IMR-90 (cell line): ENCODE data around the gene SET. TPM values are rescaled to one million over a fixed set of nuclear protein-coding genes. Genes with fewer than 3 reads are reported as not detected.
A peak's percentile ranks its signal among the peaks of the same experiment; 100 is the strongest.

Source experiments
- ATAC-seq: fragments of 200-7000 bp; cut with Tn5 transposase; 2 replicates; pipeline ENCODE4 v1.9.1; 2020; ENCODE audit warnings: low read depth, mild to moderate bottlenecking, moderate library complexity
- Bru-seq: library from RNA; stranded (reverse); fragments of 400-500 nt; gene quantifications from one replicate; lab custom pipeline; 2021; lab: Mats Ljungman, UMichigan
- BruChase-seq, 2 experiments: library from RNA; stranded (reverse); fragments of 400-500 nt; gene quantifications; one replicate each; lab custom pipeline; 2021; lab: Mats Ljungman, UMichigan
- BruUV-seq: library from RNA; stranded (reverse); fragments of 400-500 nt; replicated peaks from 2 replicates; lab custom pipeline; 2021; lab: Mats Ljungman, UMichigan
- CTCF ChIA-PET: fragments of 300-600 bp; formaldehyde crosslinking; extraction: SDS; loops from one replicate; lab custom pipeline; 2021; ENCODE audit warnings: antibody characterized with exemption; lab: Yijun Ruan, JAX
- POLR2A ChIA-PET: fragments of 300-600 bp; sonication (Branson Sonifier 250); formaldehyde crosslinking; loops from one replicate; lab custom pipeline; 2022; ENCODE audit warnings: antibody characterized with exemption; ENCODE audit not compliant: unreplicated experiment; lab: Charles Lee
- DNase-seq: peaks from one replicate; pipeline ENCODE4 v3.0.0; 2013
- H2AFZ ChIP-seq: replicated peaks from 2 replicates; pipeline ENCODE3; 2013; ENCODE audit warnings: low read length, mild to moderate bottlenecking; ENCODE audit not compliant: poor library complexity
- H2AK5ac ChIP-seq: 2 replicates; pipeline ENCODE4 v1.6.1; 2013; ENCODE audit warnings: low read depth, low read length, inconsistent platforms
- H2AK9ac ChIP-seq: replicated peaks from 2 replicates; pipeline ENCODE3; 2013; ENCODE audit warnings: mild to moderate bottlenecking, low read depth, low read length, moderate library complexity; ENCODE audit not compliant: poor library complexity
- H2BK120ac ChIP-seq: 2 replicates; pipeline ENCODE4 v1.6.1; 2013; ENCODE audit warnings: low read depth, low read length, inconsistent platforms
- H2BK15ac ChIP-seq: 3 replicates; pipeline ENCODE4 v1.6.1; 2013; ENCODE audit warnings: low read depth, low read length, inconsistent platforms
- H2BK20ac ChIP-seq: 2 replicates; pipeline ENCODE4 v1.6.1; 2013; ENCODE audit warnings: low read depth, mild to moderate bottlenecking, inconsistent platforms, low read length, moderate library complexity
- H2BK5ac ChIP-seq: 2 replicates; pipeline ENCODE4 v1.6.1; 2013; ENCODE audit warnings: mild to moderate bottlenecking, low read depth, low read length, inconsistent platforms; ENCODE audit not compliant: poor library complexity, severe bottlenecking
- H3K14ac ChIP-seq: replicated peaks from 2 replicates; pipeline ENCODE4 v1.6.1; 2013; ENCODE audit warnings: low read depth, low read length, inconsistent platforms
- H3K18ac ChIP-seq: 2 replicates; pipeline ENCODE4 v1.6.1; 2013; ENCODE audit warnings: low read depth, low read length, control low read depth
- H3K23ac ChIP-seq: 2 replicates; pipeline ENCODE4 v1.6.1; 2013; ENCODE audit warnings: low read depth, low read length, inconsistent platforms
- H3K27ac ChIP-seq: 2 replicates; pipeline ENCODE4 v1.5.1; 2013; ENCODE audit warnings: mild to moderate bottlenecking, control low read depth, low read length; ENCODE audit not compliant: insufficient read depth
- H3K27me3 ChIP-seq: 2 replicates; pipeline ENCODE4 v1.6.1; 2013; ENCODE audit warnings: low read length; ENCODE audit not compliant: control insufficient read depth, insufficient read depth
- H3K36me3 ChIP-seq: 2 replicates; pipeline ENCODE4 v1.6.1; 2013; ENCODE audit warnings: low read length, mixed read lengths; ENCODE audit not compliant: control insufficient read depth, insufficient read depth
- H3K4ac ChIP-seq: 2 replicates; pipeline ENCODE4 v1.6.1; 2013; ENCODE audit warnings: low read depth, low read length, inconsistent platforms
- H3K4me1 ChIP-seq: 2 replicates; pipeline ENCODE4 v1.6.1; 2013; ENCODE audit warnings: low read length, mixed read lengths; ENCODE audit not compliant: control insufficient read depth, insufficient read depth
- H3K4me2 ChIP-seq: 2 replicates; pipeline ENCODE4 v1.6.1; 2013; ENCODE audit warnings: low read depth, mild to moderate bottlenecking, control low read depth, low read length, moderate library complexity
- H3K4me3 ChIP-seq: 2 replicates; pipeline ENCODE4 v1.5.1; 2013; ENCODE audit warnings: low read depth, mild to moderate bottlenecking, control low read depth, low read length, moderate library complexity; ENCODE audit not compliant: insufficient read depth
- H3K56ac ChIP-seq: 2 replicates; pipeline ENCODE4 v1.6.1; 2013; ENCODE audit warnings: low read length, inconsistent platforms; ENCODE audit not compliant: insufficient read depth; ENCODE audit errors: extremely low read depth
- H3K79me1 ChIP-seq, 2 experiments: 2 replicates each; pipeline ENCODE4 v1.6.1; 2013; ENCODE audit warnings: low read length in 2 of 2, inconsistent platforms in 1 of 2, low read depth in 1 of 2
- H3K9ac ChIP-seq: 2 replicates; pipeline ENCODE4 v1.6.1; 2013; ENCODE audit warnings: low read depth, low read length, control low read depth
- H3K9me1 ChIP-seq: 2 replicates; pipeline ENCODE4 v1.6.1; 2013; ENCODE audit warnings: low read length, inconsistent platforms; ENCODE audit not compliant: insufficient read depth
- H3K9me3 ChIP-seq: 2 replicates; pipeline ENCODE4 v1.6.1; 2013; ENCODE audit warnings: low read length; ENCODE audit not compliant: control insufficient read depth, insufficient read depth
- H4K20me1 ChIP-seq: 2 replicates; pipeline ENCODE4 v1.6.1; 2013; ENCODE audit warnings: low read length, inconsistent platforms; ENCODE audit not compliant: insufficient read depth
- H4K5ac ChIP-seq: 2 replicates; pipeline ENCODE4 v1.6.1; 2013; ENCODE audit warnings: mild to moderate bottlenecking, low read depth, low read length, control low read depth
- H4K8ac ChIP-seq, 2 experiments: 2 replicates each; pipeline ENCODE4 v1.6.1; 2013; ENCODE audit warnings: low read depth in 2 of 2, low read length in 2 of 2, control low read depth in 1 of 2, inconsistent platforms in 1 of 2
- H4K91ac ChIP-seq: 2 replicates; pipeline ENCODE4 v1.6.1; 2013; ENCODE audit warnings: low read depth, low read length, inconsistent platforms; ENCODE audit not compliant: insufficient read depth
- CEBPB ChIP-seq: IDR thresholded peaks from 2 replicates; pipeline ENCODE4 v1.6.1; 2012; ENCODE audit warnings: low read depth, low read length, improper control_type of control experiment
- MAFK ChIP-seq: IDR thresholded peaks from 2 replicates; pipeline ENCODE4 v1.6.1; 2012; ENCODE audit warnings: low read depth, low read length, improper control_type of control experiment
- MAZ ChIP-seq: IDR thresholded peaks from 2 replicates; pipeline ENCODE4 v1.6.1; 2012; ENCODE audit warnings: low read depth, mild to moderate bottlenecking, low read length, improper control_type of control experiment, moderate library complexity, borderline replicate concordance
- SMC3 ChIP-seq: fragments of 150-350 bp; IDR thresholded peaks from 2 replicates; pipeline ENCODE4 v1.6.1; 2016; ENCODE audit warnings: low read depth, mild to moderate bottlenecking, antibody characterized with exemption, low read length, moderate library complexity
- WGBS, 2 experiments: methylation state at CpG; one replicate each; pipeline versions ENCODE4 v1.1.5 to v1.1.7; 2013; ENCODE audit warnings: missing lambda C conversion rate in 2 of 2; ENCODE audit not compliant: insufficient read length in 1 of 2; ENCODE audit errors: extremely low coverage in 2 of 2; 5-methylcytosine and 5-hydroxymethylcytosine counted together
- dilution Hi-C: fragments of 300-500 bp; cut with HindIII; formaldehyde crosslinking; loops from one replicate; pipeline ENCODE4 v1.14.3; 2018; ENCODE audit warnings: low sequenced_read_pairs; ENCODE audit not compliant: unreplicated experiment
- in situ Hi-C: fragments of 300-500 bp; cut with MboI; formaldehyde crosslinking; loops from 3 replicates; pipeline ENCODE4 v1.14.3; 2019; ENCODE audit warnings: low sequenced_read_pairs, inconsistent platforms, mixed read lengths
- intact Hi-C: fragments of 100-400 bp; cut with micrococcal nuclease; formaldehyde crosslinking; loops from 2 replicates; pipeline ENCODE4 v1.10.0; 2022
- long read RNA-seq: library from polyadenylated mRNA; unstranded; transcript quantifications from one replicate; pipeline ENCODE4 v2.0.0, GENCODE V29; 2021; ENCODE audit not compliant: unreplicated experiment
- polyA plus RNA-seq, 3 experiments: library from polyadenylated mRNA; depleted of rRNA; stranded (reverse); fragments of >200 nt; gene quantifications; 2 replicates each; pipeline ENCODE4 v1.2.3, GENCODE V29; 2012; ENCODE audit warnings: low replicate concordance in 1 of 3
- total RNA-seq: library from RNA; depleted of rRNA; stranded (reverse); fragments of >200 nt; gene quantifications from 2 replicates; pipeline ENCODE4 v1.2.3, GENCODE V29; 2012; rRNA removed
- TF ChIP-seq, protein P1 (sequence below): fragments of 150-350 bp; IDR thresholded peaks from 2 replicates; pipeline ENCODE4 v1.6.1; 2017; ENCODE audit warnings: mild to moderate bottlenecking, antibody characterized with exemption, low read length, low read depth

The SET gene, protein sequence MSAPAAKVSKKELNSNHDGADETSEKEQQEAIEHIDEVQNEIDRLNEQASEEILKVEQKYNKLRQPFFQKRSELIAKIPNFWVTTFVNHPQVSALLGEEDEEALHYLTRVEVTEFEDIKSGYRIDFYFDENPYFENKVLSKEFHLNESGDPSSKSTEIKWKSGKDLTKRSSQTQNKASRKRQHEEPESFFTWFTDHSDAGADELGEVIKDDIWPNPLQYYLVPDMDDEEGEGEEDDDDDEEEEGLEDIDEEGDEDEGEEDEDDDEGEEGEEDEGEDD
- total RNA-seq: 182 and 587 TPM in 2 replicates
- 80.2 and 104 TPM in 2 replicates for polyA plus RNA-seq (2012; rRNA removed)
- 13.7 and 17.9 TPM in 2 replicates for polyA plus RNA-seq (2012; cell fraction: cytosol; rRNA removed)
- 21.2 and 52.6 TPM in 2 replicates for polyA plus RNA-seq (2012; cell fraction: nucleus; rRNA removed; ENCODE audit: low replicate concordance)
- percentile 89 among the genes with signal in this experiment for Bru-seq, nascent RNA
- BruChase-seq, experiment 1, labeled RNA remaining after a 6-hour chase: percentile 99 among the genes with signal in this experiment
- percentile 97 among the genes with signal in this experiment for BruChase-seq, experiment 2, labeled RNA remaining after a 2-hour chase
- long read RNA-seq, transcript SET-201 (8 exons, 2,915 nt): major isoform, 203 of 279 reads
- long read RNA-seq, transcript SET-204 (8 exons, 2,850 nt): minor isoform, 7 of 279 reads
- long read RNA-seq, partial matches to known transcripts: 49 of 279 reads
- long read RNA-seq, other reads (novel, unspliced or antisense): 20 of 279 reads

DNA sequence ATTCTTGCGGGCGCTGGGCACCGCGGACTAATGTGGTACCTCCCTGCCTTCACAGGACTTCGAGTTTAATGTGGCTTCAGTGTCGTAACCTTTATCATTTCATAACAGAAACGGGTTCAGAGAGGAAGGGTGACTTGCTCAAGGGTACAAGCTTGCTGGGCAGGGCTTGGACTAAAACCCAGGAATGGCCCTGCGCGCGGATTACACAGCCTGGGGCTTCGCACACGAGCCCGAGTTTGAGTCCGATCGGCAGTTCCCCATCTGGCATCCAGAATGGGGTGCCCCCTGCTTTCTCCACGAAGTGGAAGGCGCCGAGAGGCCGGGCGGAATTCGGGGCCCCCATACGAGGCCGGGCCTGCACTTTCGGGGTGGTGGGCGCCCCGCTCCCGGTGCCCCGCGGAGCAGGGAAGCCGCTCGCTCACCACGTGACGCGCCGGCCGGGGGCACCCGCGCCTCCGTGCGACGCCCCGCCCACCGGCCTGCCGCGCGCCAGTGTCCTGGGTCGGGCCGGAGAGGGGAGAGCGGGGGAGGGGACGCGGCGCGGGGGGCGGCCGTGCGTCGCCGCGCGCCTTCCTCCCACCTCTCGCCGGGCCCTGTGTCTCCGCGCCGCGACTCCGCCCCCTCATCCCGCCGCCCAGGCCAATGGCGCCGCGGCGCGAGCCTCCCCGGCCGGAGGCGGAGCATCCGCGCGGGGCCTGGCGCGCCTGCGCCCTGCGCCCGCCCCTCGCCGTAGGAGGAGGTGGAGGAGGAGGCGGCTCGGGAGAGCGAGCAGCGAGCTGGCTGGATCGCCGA lies at the start of gene SET:
TSS of gene SET (plus strand) at position 722 of the 792 bp plus-strand sequence. CDS start 361 bp downstream, outside the sequence.
- CTCF ChIA-PET: interaction anchor here (0.6 to 0.8 kb wide), 3 partner anchors 87 to 329 kb away, joined by 3 to 4 read pairs (median 4); no protein-coding TSS in a partner anchor
- in situ Hi-C loops: no loop called here
- peaks cover 25% of the 10 kb centered on the region for H3K9me1 ChIP-seq
- H3K4me2 ChIP-seq: peak within 1 kb of the TSS; percentile 94
- peak within 1 kb of the TSS; percentile 97 for H3K14ac ChIP-seq
- peak within 1 kb of the TSS; percentile 89 for H2AK5ac ChIP-seq
- H4K91ac ChIP-seq: peak within 1 kb of the TSS; percentile 66
- H3K27me3 ChIP-seq: no peaks in the 10 kb centered on the region
- peak within 1 kb of the TSS; percentile 5; the same call in 1 of the 2 replicates for H2BK120ac ChIP-seq
- POLR2A ChIA-PET: no interaction called here
- BruUV-seq: no TSS peak
- H3K79me1 ChIP-seq: peaks cover 26 to 63% of the 10 kb centered on the region in 2 experiments
- H3K27ac ChIP-seq: peak within 1 kb of the TSS; percentile 99
- peak within 1 kb of the TSS; percentile 82 to 86 for H4K8ac ChIP-seq
- peak within 1 kb of the TSS; percentile 99 for H3K4me3 ChIP-seq
- DNase-seq: peak; percentile 90
- peak within 1 kb of the TSS; percentile 9; the same call in 1 of the 3 replicates for H2BK15ac ChIP-seq
- peak within 1 kb of the TSS; percentile 88 for H2BK5ac ChIP-seq
- H3K36me3 ChIP-seq: peaks cover 12% of the 10 kb centered on the region
- peak within 1 kb of the TSS; percentile 90 for H3K9ac ChIP-seq
- peaks cover 14% of the 10 kb centered on the region for H3K4me1 ChIP-seq
- dilution Hi-C loops: no loop called here
- no peaks in the 10 kb centered on the region for H3K9me3 ChIP-seq
- intact Hi-C loops: loop anchor here (1.0 to 2.0 kb wide), 2 partner anchors 32 to 53 kb away; partner anchors contain the start of gene DYNC2I2
- peak within 1 kb of the TSS; percentile 61 for H3K23ac ChIP-seq
- peak within 1 kb of the TSS; percentile 96 for H2AFZ ChIP-seq
- H2BK20ac ChIP-seq: 0 out of 2 replicates have a peak within 1 kb of the TSS, but pooled peaks have one; percentile 1
- peak; percentile 90 for ATAC-seq
- H3K4ac ChIP-seq: peak within 1 kb of the TSS; percentile 89
- peak within 1 kb of the TSS; percentile 55 for H4K5ac ChIP-seq
- TF ChIP-seq MAFK (no peak), SMC3 (no peak), MAZ (peak; percentile 88; the same call in 1 of the 2 replicates), CEBPB (peak; percentile 16; the same call in 1 of the 2 replicates)
- TF ChIP-seq, protein P1, sequence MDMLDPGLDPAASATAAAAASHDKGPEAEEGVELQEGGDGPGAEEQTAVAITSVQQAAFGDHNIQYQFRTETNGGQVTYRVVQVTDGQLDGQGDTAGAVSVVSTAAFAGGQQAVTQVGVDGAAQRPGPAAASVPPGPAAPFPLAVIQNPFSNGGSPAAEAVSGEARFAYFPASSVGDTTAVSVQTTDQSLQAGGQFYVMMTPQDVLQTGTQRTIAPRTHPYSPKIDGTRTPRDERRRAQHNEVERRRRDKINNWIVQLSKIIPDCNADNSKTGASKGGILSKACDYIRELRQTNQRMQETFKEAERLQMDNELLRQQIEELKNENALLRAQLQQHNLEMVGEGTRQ: peak; percentile 92
- peaks cover 25% of the 10 kb centered on the region for H4K20me1 ChIP-seq
- H3K18ac ChIP-seq: peak within 1 kb of the TSS; percentile 53
- WGBS, 2 experiments: 19% methylated on average over 15 of the region's 93 CpGs; no CpG with 5 or more reads in 1 of the 2 experiments
- peak within 1 kb of the TSS; percentile 97 for H2AK9ac ChIP-seq
- peak within 1 kb of the TSS; percentile 89 for H3K56ac ChIP-seq
